Thyroid gland (tissue), 4 donors: ENCODE measurements around the gene CFAP157.

Source experiments
- CTCF ChIP-seq, 6 experiments: fragments of 200-600 bp in 3 of 6; fragments of 450-650 bp in 3 of 6; sonication (generic) in 3 of 6; IDR thresholded peaks; one replicate each; pipeline ENCODE4 v1.5.1; 2016 to 2019; ENCODE audit warnings: antibody characterized with exemption in 6 of 6, mild to moderate bottlenecking in 2 of 6, inconsistent platforms in 1 of 6, moderate library complexity in 1 of 6
- POLR2A ChIP-seq, 2 donors: fragments of 450-650 bp; IDR thresholded peaks; one replicate each; pipeline ENCODE4 v1.6.1; 2017; ENCODE audit warnings: antibody characterized with exemption in 2 of 2, mild to moderate bottlenecking in 2 of 2, moderate library complexity in 1 of 2

DNA sequence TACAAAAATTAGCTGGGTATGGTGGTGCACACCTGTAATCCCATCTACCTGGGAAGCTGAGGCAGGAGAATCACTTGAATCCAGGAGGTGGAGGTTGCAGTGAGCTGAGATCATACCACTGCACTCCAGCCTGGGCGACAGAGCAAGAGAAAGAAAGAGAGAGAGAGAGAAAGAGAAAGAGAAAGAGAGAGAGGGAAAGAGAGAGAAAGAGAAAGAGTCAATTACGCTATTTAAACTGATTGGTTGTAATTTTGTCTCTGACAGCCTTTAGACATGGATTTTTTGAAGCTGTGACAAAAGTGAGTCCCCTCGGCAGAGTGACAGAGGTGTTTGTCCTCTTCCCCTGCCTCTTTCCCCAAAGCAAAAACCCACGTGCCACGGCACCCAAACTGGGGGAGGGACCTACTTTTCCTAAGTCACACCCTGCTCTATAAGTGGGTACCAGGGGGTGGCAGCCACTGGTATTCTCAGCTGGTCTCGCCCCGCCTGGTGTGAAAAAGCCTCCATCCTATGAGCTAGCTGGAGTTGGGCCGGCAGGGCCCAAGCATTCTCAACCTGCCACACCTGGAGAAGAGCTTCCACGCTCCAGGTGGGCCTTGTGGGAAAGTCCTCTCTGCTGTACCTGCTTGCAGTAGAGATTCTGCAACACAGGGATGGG, 3.4 kb upstream of the CFAP157 start:
- TF ChIP-seq CTCF (IDR thresholded peaks at IDR 0.05) (no peak), POLR2A (IDR thresholded peaks at IDR 0.05) (no peak)
